HepG2 (cell line): ENCODE measurements around the gene SRC. TPM values are rescaled to one million over a fixed set of nuclear protein-coding genes. Genes with fewer than 3 reads are reported as not detected.
A peak's percentile ranks its signal among the peaks of the same experiment; 100 is the strongest.

Experiments used
- RCOR2 ChIP-seq: IDR thresholded peaks from 2 replicates; pipeline ENCODE4 v1.6.1; 2016; ENCODE audit warnings: missing biosample characterization, missing genetic modification reagents
- RORA ChIP-seq: sonication (generic); formaldehyde crosslinking; IDR thresholded peaks from 2 replicates; pipeline ENCODE4 v1.5.0; 2020; ENCODE audit warnings: mild to moderate bottlenecking, missing genetic modification reagents, moderate library complexity
- ZMYM3 ChIP-seq: sonication (generic); formaldehyde crosslinking; IDR thresholded peaks from 2 replicates; pipeline ENCODE4 v1.5.1; 2020; ENCODE audit warnings: mild to moderate bottlenecking, missing genetic modification reagents
- ZNF382 ChIP-seq: sonication (generic); formaldehyde crosslinking; IDR thresholded peaks from 2 replicates; pipeline ENCODE4 v1.5.0; 2020; ENCODE audit warnings: missing genetic modification reagents, mild to moderate bottlenecking, borderline replicate concordance
- ZNF770 ChIP-seq: sonication (generic); formaldehyde crosslinking; IDR thresholded peaks from 2 replicates; pipeline ENCODE4 v1.5.0; 2020; ENCODE audit warnings: mild to moderate bottlenecking, missing genetic modification reagents
- polyA plus RNA-seq, 8 experiments: library from polyadenylated mRNA; depleted of rRNA in 3 of 8; stranded (reverse) in 7 of 8; unstranded in 1 of 8; fragments of >200 nt; fragmentation: Illumina TruSeq in 4 of 8; extraction: Trizol in 4 of 8; gene quantifications; 2 replicates each; pipeline versions ENCODE4 v1.2.1 to v1.2.3, GENCODE V29; 2011 to 2016; ENCODE audit warnings: low read depth in 4 of 8, missing spikeins in 1 of 8, mixed read lengths in 1 of 8; ENCODE audit not compliant: insufficient read depth in 1 of 8
- total RNA-seq, 5 experiments: library from RNA; depleted of rRNA; stranded (reverse); fragments of >200 nt; fragmentation: Illumina TruSeq; extraction: Trizol; gene quantifications; 2 replicates each; pipeline ENCODE4 v1.2.3, GENCODE V29; 2016; ENCODE audit warnings: low read depth in 1 of 5
- TF ChIP-seq, protein P1 (sequence below): sonication (generic); formaldehyde crosslinking; IDR thresholded peaks from 2 replicates; pipeline ENCODE4 v1.5.1; 2020; ENCODE audit warnings: mild to moderate bottlenecking, missing genetic modification reagents

The SRC gene
- total and polyA plus RNA-seq, 2 of the 13 experiments (the other 11 are each of a cell fraction or from before 2014, with no cell fraction given) = 54.7 to 192 TPM

DNA sequence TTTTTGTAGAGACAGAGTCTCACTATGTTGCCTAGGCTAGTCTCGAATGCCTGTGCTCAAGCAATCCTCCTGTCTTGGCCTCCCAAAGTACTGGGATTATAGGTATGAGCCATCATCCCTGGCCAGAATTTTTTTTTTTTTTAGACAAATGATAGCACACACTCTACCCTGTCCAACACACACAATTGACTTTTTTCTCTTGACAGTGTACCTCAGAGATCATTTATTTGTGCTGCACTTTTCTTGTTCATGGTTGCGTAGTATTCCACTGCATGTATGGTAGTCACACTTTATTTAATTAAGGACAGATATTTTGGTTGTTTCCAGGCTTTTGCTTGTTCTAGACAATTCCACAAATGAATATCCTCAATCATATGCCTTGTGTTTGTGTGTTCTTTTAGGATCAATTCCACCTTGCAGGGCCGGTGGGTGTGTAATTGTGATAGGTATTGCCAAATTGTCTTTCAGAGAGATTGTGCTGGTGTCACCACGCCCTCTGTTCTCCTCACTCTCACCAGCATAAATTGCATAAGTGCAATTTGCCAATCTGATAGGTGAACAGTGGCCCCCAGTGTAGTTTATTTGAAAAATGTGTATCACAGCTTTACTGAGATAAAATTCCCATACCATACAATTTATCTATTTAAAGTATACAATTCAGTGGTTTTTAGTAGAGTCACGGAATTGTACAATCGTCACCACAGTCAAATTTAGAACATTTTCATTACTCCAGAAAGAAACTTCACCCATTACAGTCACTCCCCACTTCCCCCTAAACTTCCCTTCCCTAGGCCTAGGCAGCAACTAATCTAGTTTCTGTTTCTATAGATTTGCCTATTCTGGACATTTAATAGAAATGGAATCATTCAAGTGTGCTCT, 20.1 kb downstream of the SRC start (continued):
- TF ChIP-seq, protein P1, sequence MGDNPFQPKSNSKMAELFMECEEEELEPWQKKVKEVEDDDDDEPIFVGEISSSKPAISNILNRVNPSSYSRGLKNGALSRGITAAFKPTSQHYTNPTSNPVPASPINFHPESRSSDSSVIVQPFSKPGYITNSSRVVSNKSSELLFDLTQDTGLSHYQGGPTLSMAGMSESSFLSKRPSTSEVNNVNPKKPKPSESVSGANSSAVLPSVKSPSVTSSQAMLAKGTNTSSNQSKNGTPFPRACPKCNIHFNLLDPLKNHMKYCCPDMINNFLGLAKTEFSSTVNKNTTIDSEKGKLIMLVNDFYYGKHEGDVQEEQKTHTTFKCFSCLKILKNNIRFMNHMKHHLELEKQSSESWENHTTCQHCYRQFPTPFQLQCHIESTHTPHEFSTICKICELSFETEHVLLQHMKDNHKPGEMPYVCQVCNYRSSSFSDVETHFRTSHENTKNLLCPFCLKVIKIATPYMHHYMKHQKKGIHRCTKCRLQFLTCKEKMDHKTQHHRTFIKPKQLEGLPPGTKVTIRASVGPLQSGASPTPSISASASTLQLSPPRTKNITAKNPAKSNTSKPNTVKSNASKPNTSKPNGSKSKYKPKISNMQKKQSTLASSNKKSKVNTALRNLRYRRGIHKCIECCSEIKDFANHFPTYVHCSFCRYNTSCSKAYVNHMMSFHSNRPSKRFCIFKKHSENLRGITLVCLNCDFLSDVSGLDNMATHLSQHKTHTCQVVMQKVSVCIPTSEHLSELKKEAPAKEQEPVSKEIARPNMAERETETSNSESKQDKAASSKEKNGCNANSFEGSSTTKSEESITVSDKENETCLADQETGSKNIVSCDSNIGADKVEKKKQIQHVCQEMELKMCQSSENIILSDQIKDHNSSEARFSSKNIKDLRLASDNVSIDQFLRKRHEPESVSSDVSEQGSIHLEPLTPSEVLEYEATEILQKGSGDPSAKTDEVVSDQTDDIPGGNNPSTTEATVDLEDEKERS (CRISPR knock-in tag) = 0 out of 2 replicates have a peak, but pooled peaks have one; percentile 30
- TF ChIP-seq ZNF382 (CRISPR knock-in tag) (0 out of 2 replicates have a peak, but pooled peaks have one; percentile 24), ZMYM3 (CRISPR knock-in tag) (peak; percentile 72; the same call in 1 of the 2 replicates), ZNF770 (CRISPR knock-in tag) (peak; percentile 78), RORA (no peak), RCOR2 (0 out of 2 replicates have a peak, but pooled peaks have one; percentile 50)
